H54 (cell line): ENCODE data around the gene SREBF1.

Experiments
- DNase-seq: peaks from one replicate; pipeline ENCODE4 v3.0.0; 2011; ENCODE audit warnings: low spot score, mixed read lengths; ENCODE audit not compliant: insufficient read length
- FAIRE-seq: peaks from 3 replicates; lab custom pipeline; 2011; peaks lifted over from hg19 to GRCh38; lab: Jason Lieb, UNC
- POLR2A ChIP-seq: IDR thresholded peaks from 2 replicates; pipeline ENCODE4 v1.6.1; 2011; ENCODE audit warnings: low read depth, mild to moderate bottlenecking, low read length

SREBF1 gene

GRCh38 chr17:17779015-17779611 lies 57.7 kb downstream of the SREBF1 start:
- TF ChIP-seq POLR2A = no peak
- no peak for FAIRE-seq
- no peak for DNase-seq

- TF ChIP-seq POLR2A = no peak
- FAIRE-seq = no peak
- no peak for DNase-seq
Measured at GRCh38 chr17:17778308-17779014, 58.3 kb downstream of the SREBF1 start.

GRCh38 chr17:17776889-17777288 lies 59.9 kb downstream of the SREBF1 start:
- FAIRE-seq (no peak), DNase-seq (no peak)
- no peak for TF ChIP-seq POLR2A

GRCh38 chr17:17774009-17774881 lies 62.5 kb downstream of the SREBF1 start:
- FAIRE-seq (no peak), DNase-seq (no peak)
- TF ChIP-seq POLR2A = no peak

GRCh38 chr17:17772231-17772630 lies 64.6 kb downstream of the SREBF1 start:
- TF ChIP-seq POLR2A = no peak
- FAIRE-seq = no peak
- no peak for DNase-seq

GRCh38 chr17:17771498-17772201 lies 65.1 kb downstream of the SREBF1 start:
- no peak for TF ChIP-seq POLR2A
- DNase-seq (no peak), FAIRE-seq (no peak)

GRCh38 chr17:17770632-17771044 lies 66.1 kb downstream of the SREBF1 start:
- TF ChIP-seq POLR2A = no peak
- no peak for FAIRE-seq
- DNase-seq = no peak

- FAIRE-seq (no peak), DNase-seq (no peak)
- TF ChIP-seq POLR2A = no peak
Measured at GRCh38 chr17:17769869-17770631, 66.7 kb downstream of the SREBF1 start.

- no peak for TF ChIP-seq POLR2A
- FAIRE-seq (no peak), DNase-seq (no peak)
Measured at GRCh38 chr17:17768424-17769088, 68.2 kb downstream of the SREBF1 start.

GRCh38 chr17:17767887-17768418 lies 68.8 kb downstream of the SREBF1 start:
- no peak for TF ChIP-seq POLR2A
- FAIRE-seq (no peak), DNase-seq (no peak)

- FAIRE-seq (no peak), DNase-seq (no peak)
- no peak for TF ChIP-seq POLR2A
Measured at GRCh38 chr17:17767154-17767869, 69.5 kb downstream of the SREBF1 start.

- FAIRE-seq (no peak), DNase-seq (no peak)
- TF ChIP-seq POLR2A = no peak
Measured at GRCh38 chr17:17766744-17767120, 70.1 kb downstream of the SREBF1 start.
